ENCODE measurements around the gene PRDM11.

GRCh38 chr11:45180179-45180847 is 33.9 kb downstream of the PRDM11 start:
- TF ChIP-seq CTCF (IDR thresholded peaks at IDR 0.05; ENCODE audit: low read length) (no peak), EZH2 (IDR thresholded peaks at IDR 0.05; ENCODE audit: borderline replicate concordance, low read length) (no peak)

All from OCI-LY1 (cell line).